ENCODE measurements around the gene EIF5A. TPM values are rescaled to one million over a fixed set of nuclear protein-coding genes. Genes with fewer than 3 reads are reported as not detected.

EIF5A gene
- total and polyA plus RNA-seq, 9 of the 15 experiments (the other 6 are each of a cell fraction or from before 2014, with no cell fraction given): 22.9 to 1,163 (median 772) TPM

GRCh38 chr17:7329374-7329996 lies 22.1 kb downstream of the EIF5A start (continued):
- no peak for TF ChIP-seq PBX2 (CRISPR knock-in tag; IDR thresholded peaks at IDR 0.05; ENCODE audit: low read depth)
- TF ChIP-seq PBX2 (tag; conservative IDR thresholded peaks at IDR 0.05; ENCODE audit: low read depth): no peak
- TF ChIP-seq ETS1 (conservative IDR thresholded peaks at IDR 0.05; ENCODE audit: control insufficient read depth, low read depth, low read length): no peak
- no peak for TF ChIP-seq OTX1 (CRISPR knock-in tag; IDR thresholded peaks at IDR 0.05)
- no peak for TF ChIP-seq ZBTB34 (CRISPR knock-in tag; IDR thresholded peaks at IDR 0.05)
- TF ChIP-seq MED1 (CRISPR knock-in tag; IDR thresholded peaks at IDR 0.05; ENCODE audit: borderline replicate concordance): no peak
- TF ChIP-seq DNMT1 (IDR thresholded peaks at IDR 0.05): no peak
- no peak for TF ChIP-seq TAL1 (IDR thresholded peaks at IDR 0.05)
- no peak for TF ChIP-seq ELF1 (tag; IDR thresholded peaks at IDR 0.05)
- TF ChIP-seq SNRNP70 (optimal IDR thresholded peaks at IDR 0.05; ENCODE audit: low read depth, low read length): no peak
- no peak for TF ChIP-seq SRSF1 (IDR thresholded peaks at IDR 0.05; ENCODE audit: low read depth, low read length)
- TF ChIP-seq SMAD1 (IDR thresholded peaks at IDR 0.05; ENCODE audit: low read depth, low read length, partially characterized antibody): no peak
- TF ChIP-seq MCM2 (IDR thresholded peaks at IDR 0.05; ENCODE audit: low read depth): no peak
- TF ChIP-seq MCM3 (IDR thresholded peaks at IDR 0.05): peak; percentile 77; the same call in 1 of the 2 replicates
- peak; percentile 79 for TF ChIP-seq VEZF1 (CRISPR knock-in tag; IDR thresholded peaks at IDR 0.05)
- no peak for TF ChIP-seq ZNF408 (CRISPR knock-in tag; IDR thresholded peaks at IDR 0.05; ENCODE audit: low read depth)
- TF ChIP-seq NONO (IDR thresholded peaks at IDR 0.05; ENCODE audit: low read depth in 2 of 2, low read length in 1 of 2): no peak
- TF ChIP-seq MCM5 (IDR thresholded peaks at IDR 0.05; ENCODE audit: low read depth): no peak
- no peak for TF ChIP-seq MECOM (CRISPR knock-in tag; IDR thresholded peaks at IDR 0.05)
- TF ChIP-seq HBP1 (CRISPR knock-in tag; IDR thresholded peaks at IDR 0.05): no peak
- no peak for TF ChIP-seq DDX20 (tag; IDR thresholded peaks at IDR 0.05; ENCODE audit: low read depth)
- TF ChIP-seq DPF2 (IDR thresholded peaks at IDR 0.05): no peak
- TF ChIP-seq ZC3H8 (IDR thresholded peaks at IDR 0.05): no peak
